ENCODE results near the gene ASGR2.
"Not testable (repeated sequence)": the region's sequence is repeated elsewhere in the genome, so short reads cannot be mapped to it uniquely, and the experiment has no call there.

- TF ChIP-seq, protein P1, sequence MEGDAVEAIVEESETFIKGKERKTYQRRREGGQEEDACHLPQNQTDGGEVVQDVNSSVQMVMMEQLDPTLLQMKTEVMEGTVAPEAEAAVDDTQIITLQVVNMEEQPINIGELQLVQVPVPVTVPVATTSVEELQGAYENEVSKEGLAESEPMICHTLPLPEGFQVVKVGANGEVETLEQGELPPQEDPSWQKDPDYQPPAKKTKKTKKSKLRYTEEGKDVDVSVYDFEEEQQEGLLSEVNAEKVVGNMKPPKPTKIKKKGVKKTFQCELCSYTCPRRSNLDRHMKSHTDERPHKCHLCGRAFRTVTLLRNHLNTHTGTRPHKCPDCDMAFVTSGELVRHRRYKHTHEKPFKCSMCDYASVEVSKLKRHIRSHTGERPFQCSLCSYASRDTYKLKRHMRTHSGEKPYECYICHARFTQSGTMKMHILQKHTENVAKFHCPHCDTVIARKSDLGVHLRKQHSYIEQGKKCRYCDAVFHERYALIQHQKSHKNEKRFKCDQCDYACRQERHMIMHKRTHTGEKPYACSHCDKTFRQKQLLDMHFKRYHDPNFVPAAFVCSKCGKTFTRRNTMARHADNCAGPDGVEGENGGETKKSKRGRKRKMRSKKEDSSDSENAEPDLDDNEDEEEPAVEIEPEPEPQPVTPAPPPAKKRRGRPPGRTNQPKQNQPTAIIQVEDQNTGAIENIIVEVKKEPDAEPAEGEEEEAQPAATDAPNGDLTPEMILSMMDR (conservative IDR thresholded peaks at IDR 0.05 in 1 of 2, IDR thresholded peaks at IDR 0.05 in 1 of 2; ENCODE audit: low read depth in 1 of 2, low read length in 2 of 2): not testable (repeated sequence)
- not testable (repeated sequence) for TF ChIP-seq EZH2 (IDR thresholded peaks at IDR 0.05; ENCODE audit: low read length, missing control alignments)
Observed at GRCh38 chr17:7100641-7101379, 13.8 kb downstream of the ASGR2 start.

Measured in fibroblast of lung (primary cell).